ENCODE results near the gene PABPN1L.

PABPN1L gene

GRCh38 chr16:88848557-88848956 is 17.9 kb downstream of the PABPN1L start:
- Mint-ChIP-seq H3K4me1 (ENCODE audit: low read depth) (peaks cover 26% of the 10 kb centered on the region), H3K36me3 (ENCODE audit: low read depth) (peaks cover 74% of the 10 kb centered on the region), H3K9me3 (no peaks in the 10 kb centered on the region), H3K4me3 (no peak overlapping the region), H3K27ac (no peak overlapping the region), H3K27me3 (no peaks in the 10 kb centered on the region)
- intact Hi-C loops (cut with micrococcal nuclease), result no loop called here

GRCh38 chr16:88847654-88848053 is 18.8 kb downstream of the PABPN1L start:
- intact Hi-C loops (cut with micrococcal nuclease), result no loop called here
- Mint-ChIP-seq H3K27me3 (no peaks in the 10 kb centered on the region), H3K4me1 (ENCODE audit: low read depth) (peaks cover 20% of the 10 kb centered on the region), H3K4me3 (no peak overlapping the region), H3K36me3 (ENCODE audit: low read depth) (peaks cover 82% of the 10 kb centered on the region), H3K9me3 (no peaks in the 10 kb centered on the region), H3K27ac (no peak overlapping the region)

- no peaks in the 10 kb centered on the region for H3K9me3 Mint-ChIP-seq
- no peak overlapping the region for H3K27ac Mint-ChIP-seq
- peaks cover 82% of the 10 kb centered on the region for H3K36me3 Mint-ChIP-seq (ENCODE audit: low read depth)
- intact Hi-C loops (cut with micrococcal nuclease), result no loop called here
- H3K4me1 Mint-ChIP-seq (ENCODE audit: low read depth), result peaks cover 19% of the 10 kb centered on the region
- H3K4me3 Mint-ChIP-seq, result no peak overlapping the region
- H3K27me3 Mint-ChIP-seq, result no peaks in the 10 kb centered on the region
Measured at GRCh38 chr16:88846088-88846487, 20.4 kb downstream of the PABPN1L start.

GRCh38 chr16:88844419-88845036 is 21.9 kb downstream of the PABPN1L start:
- Mint-ChIP-seq H3K27ac (no peak overlapping the region), H3K36me3 (ENCODE audit: low read depth) (peaks cover 82% of the 10 kb centered on the region), H3K4me1 (ENCODE audit: low read depth) (peaks cover 34% of the 10 kb centered on the region), H3K27me3 (no peaks in the 10 kb centered on the region), H3K4me3 (no peak overlapping the region), H3K9me3 (no peaks in the 10 kb centered on the region)
- intact Hi-C loops (cut with micrococcal nuclease), result no loop called here

- H3K27me3 Mint-ChIP-seq, result no peaks in the 10 kb centered on the region
- intact Hi-C loops (cut with micrococcal nuclease), result no loop called here
- no peaks in the 10 kb centered on the region for H3K9me3 Mint-ChIP-seq
- H3K27ac Mint-ChIP-seq, result no peak overlapping the region
- peaks cover 82% of the 10 kb centered on the region for H3K36me3 Mint-ChIP-seq (ENCODE audit: low read depth)
- no peak overlapping the region for H3K4me3 Mint-ChIP-seq
- peaks cover 34% of the 10 kb centered on the region for H3K4me1 Mint-ChIP-seq (ENCODE audit: low read depth)
Measured at GRCh38 chr16:88843256-88843655, 23.2 kb downstream of the PABPN1L start.

- no peaks in the 10 kb centered on the region for H3K27me3 Mint-ChIP-seq
- no peaks in the 10 kb centered on the region for H3K9me3 Mint-ChIP-seq
- H3K36me3 Mint-ChIP-seq (ENCODE audit: low read depth), result peaks cover 82% of the 10 kb centered on the region
- H3K4me3 Mint-ChIP-seq, result no peak overlapping the region
- peaks cover 34% of the 10 kb centered on the region for H3K4me1 Mint-ChIP-seq (ENCODE audit: low read depth)
- intact Hi-C loops (cut with micrococcal nuclease), result no loop called here
- H3K27ac Mint-ChIP-seq, result no peak overlapping the region
Measured at GRCh38 chr16:88842806-88843205, 23.7 kb downstream of the PABPN1L start.

GRCh38 chr16:88842308-88842756 is 24.1 kb downstream of the PABPN1L start:
- no peaks in the 10 kb centered on the region for H3K9me3 Mint-ChIP-seq
- no peaks in the 10 kb centered on the region for H3K27me3 Mint-ChIP-seq
- intact Hi-C loops (cut with micrococcal nuclease), result no loop called here
- H3K27ac Mint-ChIP-seq, result no peak overlapping the region
- peaks cover 34% of the 10 kb centered on the region for H3K4me1 Mint-ChIP-seq (ENCODE audit: low read depth)
- peaks cover 82% of the 10 kb centered on the region for H3K36me3 Mint-ChIP-seq (ENCODE audit: low read depth)
- H3K4me3 Mint-ChIP-seq, result no peak overlapping the region

- H3K4me1 Mint-ChIP-seq (ENCODE audit: low read depth), result peaks cover 34% of the 10 kb centered on the region
- no peaks in the 10 kb centered on the region for H3K9me3 Mint-ChIP-seq
- intact Hi-C loops (cut with micrococcal nuclease), result no loop called here
- no peak overlapping the region for H3K4me3 Mint-ChIP-seq
- H3K36me3 Mint-ChIP-seq (ENCODE audit: low read depth), result peaks cover 82% of the 10 kb centered on the region
- no peaks in the 10 kb centered on the region for H3K27me3 Mint-ChIP-seq
- no peak overlapping the region for H3K27ac Mint-ChIP-seq
Measured at GRCh38 chr16:88841521-88842307, 24.7 kb downstream of the PABPN1L start.

- Mint-ChIP-seq H3K36me3 (ENCODE audit: low read depth) (peaks cover 86% of the 10 kb centered on the region), H3K9me3 (no peaks in the 10 kb centered on the region), H3K4me1 (ENCODE audit: low read depth) (peaks cover 28% of the 10 kb centered on the region), H3K4me3 (no peak overlapping the region), H3K27me3 (no peaks in the 10 kb centered on the region), H3K27ac (no peak overlapping the region)
- intact Hi-C loops (cut with micrococcal nuclease), result no loop called here
Measured at GRCh38 chr16:88840600-88841215, 25.8 kb downstream of the PABPN1L start.

- Mint-ChIP-seq H3K4me1 (ENCODE audit: low read depth) (peaks cover 28% of the 10 kb centered on the region), H3K9me3 (no peaks in the 10 kb centered on the region), H3K27ac (no peak overlapping the region), H3K4me3 (no peak overlapping the region), H3K36me3 (ENCODE audit: low read depth) (peaks cover 93% of the 10 kb centered on the region), H3K27me3 (no peaks in the 10 kb centered on the region)
- intact Hi-C loops (cut with micrococcal nuclease), result no loop called here
Measured at GRCh38 chr16:88839745-88840599, 26.5 kb downstream of the PABPN1L start.

- Mint-ChIP-seq H3K4me3 (no peak overlapping the region), H3K27ac (no peak overlapping the region), H3K4me1 (ENCODE audit: low read depth) (peaks cover 28% of the 10 kb centered on the region), H3K36me3 (ENCODE audit: low read depth) (peaks cover 96% of the 10 kb centered on the region), H3K27me3 (no peaks in the 10 kb centered on the region), H3K9me3 (no peaks in the 10 kb centered on the region)
- intact Hi-C loops (cut with micrococcal nuclease), result no loop called here
Measured at GRCh38 chr16:88839026-88839529, 27.4 kb downstream of the PABPN1L start.

- intact Hi-C loops (cut with micrococcal nuclease), result no loop called here
- peaks cover 28% of the 10 kb centered on the region for H3K4me1 Mint-ChIP-seq (ENCODE audit: low read depth)
- peaks cover 96% of the 10 kb centered on the region for H3K36me3 Mint-ChIP-seq (ENCODE audit: low read depth)
- H3K27me3 Mint-ChIP-seq, result no peaks in the 10 kb centered on the region
- H3K9me3 Mint-ChIP-seq, result no peaks in the 10 kb centered on the region
- H3K4me3 Mint-ChIP-seq, result no peak overlapping the region
- no peak overlapping the region for H3K27ac Mint-ChIP-seq
Measured at GRCh38 chr16:88838566-88838965, 27.9 kb downstream of the PABPN1L start.

GRCh38 chr16:88837806-88838205 is 28.7 kb downstream of the PABPN1L start:
- Mint-ChIP-seq H3K9me3 (no peaks in the 10 kb centered on the region), H3K4me3 (no peak overlapping the region), H3K36me3 (ENCODE audit: low read depth) (peaks cover 95% of the 10 kb centered on the region), H3K4me1 (ENCODE audit: low read depth) (peaks cover 28% of the 10 kb centered on the region), H3K27ac (no peak overlapping the region), H3K27me3 (no peaks in the 10 kb centered on the region)
- intact Hi-C loops (cut with micrococcal nuclease), result no loop called here
